ENCODE results near the gene AKR1D1.

DNA sequence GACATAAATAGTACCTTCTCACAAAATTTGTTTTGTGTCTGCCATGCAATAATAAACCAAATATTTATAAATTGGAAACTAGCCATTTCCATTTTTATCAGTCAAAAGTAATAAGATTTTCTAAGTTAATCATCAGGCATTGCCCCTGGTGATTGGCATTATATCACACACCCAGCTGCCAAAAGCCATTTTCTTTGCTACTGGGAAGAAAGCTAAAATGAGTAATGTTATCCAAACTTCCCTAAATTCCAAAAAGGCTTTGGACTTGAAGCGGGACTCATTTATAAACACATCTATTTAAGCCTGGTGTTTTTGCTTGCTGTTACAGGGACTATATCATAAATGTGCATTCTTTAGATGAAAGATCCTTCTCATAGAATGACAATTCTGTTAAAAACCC lies 86.0 kb downstream of the AKR1D1 start:
- TF ChIP-seq, protein P1, sequence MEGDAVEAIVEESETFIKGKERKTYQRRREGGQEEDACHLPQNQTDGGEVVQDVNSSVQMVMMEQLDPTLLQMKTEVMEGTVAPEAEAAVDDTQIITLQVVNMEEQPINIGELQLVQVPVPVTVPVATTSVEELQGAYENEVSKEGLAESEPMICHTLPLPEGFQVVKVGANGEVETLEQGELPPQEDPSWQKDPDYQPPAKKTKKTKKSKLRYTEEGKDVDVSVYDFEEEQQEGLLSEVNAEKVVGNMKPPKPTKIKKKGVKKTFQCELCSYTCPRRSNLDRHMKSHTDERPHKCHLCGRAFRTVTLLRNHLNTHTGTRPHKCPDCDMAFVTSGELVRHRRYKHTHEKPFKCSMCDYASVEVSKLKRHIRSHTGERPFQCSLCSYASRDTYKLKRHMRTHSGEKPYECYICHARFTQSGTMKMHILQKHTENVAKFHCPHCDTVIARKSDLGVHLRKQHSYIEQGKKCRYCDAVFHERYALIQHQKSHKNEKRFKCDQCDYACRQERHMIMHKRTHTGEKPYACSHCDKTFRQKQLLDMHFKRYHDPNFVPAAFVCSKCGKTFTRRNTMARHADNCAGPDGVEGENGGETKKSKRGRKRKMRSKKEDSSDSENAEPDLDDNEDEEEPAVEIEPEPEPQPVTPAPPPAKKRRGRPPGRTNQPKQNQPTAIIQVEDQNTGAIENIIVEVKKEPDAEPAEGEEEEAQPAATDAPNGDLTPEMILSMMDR (tag by site-specific recombination; IDR thresholded peaks at IDR 0.05), result no peak
- TF ChIP-seq PRDM1 (tag by site-specific recombination; IDR thresholded peaks at IDR 0.05), result no peak

Measured in HEK293 (cell line).